ENCODE measurements around the gene GEMIN8. TPM values are rescaled to one million over a fixed set of nuclear protein-coding genes. Genes with fewer than 3 reads are reported as not detected.

The GEMIN8 gene
- total RNA-seq, 1 experiment from 2014 or later, result 7.7 TPM

GRCh38 chrX:14027036-14027435, 2.7 kb downstream of the GEMIN8 start:
- Mint-ChIP-seq H3K27ac (ENCODE audit: unreplicated experiment) (no peak overlapping the region), H3K36me3 (ENCODE audit: insufficient read depth, unreplicated experiment) (peaks cover 10% of the 10 kb centered on the region), H3K4me3 (ENCODE audit: unreplicated experiment) (no peak overlapping the region), H3K9me3 (ENCODE audit: unreplicated experiment) (no peaks in the 10 kb centered on the region), H3K27me3 (ENCODE audit: insufficient read depth, unreplicated experiment) (no peaks in the 10 kb centered on the region), H3K4me1 (ENCODE audit: low read depth, unreplicated experiment) (peaks cover 8% of the 10 kb centered on the region)
- H3K4me3 ChIP-seq (ENCODE audit: low read depth, low read length), result no peak overlapping the region
- no peaks in the 10 kb centered on the region for H3K36me3 ChIP-seq (ENCODE audit: control insufficient read depth, insufficient read depth, low read length)
- TF ChIP-seq, protein P1, sequence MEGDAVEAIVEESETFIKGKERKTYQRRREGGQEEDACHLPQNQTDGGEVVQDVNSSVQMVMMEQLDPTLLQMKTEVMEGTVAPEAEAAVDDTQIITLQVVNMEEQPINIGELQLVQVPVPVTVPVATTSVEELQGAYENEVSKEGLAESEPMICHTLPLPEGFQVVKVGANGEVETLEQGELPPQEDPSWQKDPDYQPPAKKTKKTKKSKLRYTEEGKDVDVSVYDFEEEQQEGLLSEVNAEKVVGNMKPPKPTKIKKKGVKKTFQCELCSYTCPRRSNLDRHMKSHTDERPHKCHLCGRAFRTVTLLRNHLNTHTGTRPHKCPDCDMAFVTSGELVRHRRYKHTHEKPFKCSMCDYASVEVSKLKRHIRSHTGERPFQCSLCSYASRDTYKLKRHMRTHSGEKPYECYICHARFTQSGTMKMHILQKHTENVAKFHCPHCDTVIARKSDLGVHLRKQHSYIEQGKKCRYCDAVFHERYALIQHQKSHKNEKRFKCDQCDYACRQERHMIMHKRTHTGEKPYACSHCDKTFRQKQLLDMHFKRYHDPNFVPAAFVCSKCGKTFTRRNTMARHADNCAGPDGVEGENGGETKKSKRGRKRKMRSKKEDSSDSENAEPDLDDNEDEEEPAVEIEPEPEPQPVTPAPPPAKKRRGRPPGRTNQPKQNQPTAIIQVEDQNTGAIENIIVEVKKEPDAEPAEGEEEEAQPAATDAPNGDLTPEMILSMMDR (IDR thresholded peaks at IDR 0.05; ENCODE audit: insufficient read depth in 1 of 2, low read depth in 1 of 2, low read length in 1 of 2, severe bottlenecking in 1 of 2, unreplicated experiment in 1 of 2), result no peak
- no peaks in the 10 kb centered on the region for H3K9me3 ChIP-seq
- POLR2A ChIA-PET, result no interaction called here
- no peaks in the 10 kb centered on the region for H3K27me3 ChIP-seq (replicated peaks; ENCODE audit: control insufficient read depth, insufficient read depth, low read length)
- intact Hi-C loops (cut with micrococcal nuclease; ENCODE audit: unreplicated experiment), result loop anchor here (10.0 kb wide), 1 partner anchor 92 kb away; no protein-coding TSS in a partner anchor
- H3K4me1 ChIP-seq, result no peaks in the 10 kb centered on the region; the same call in 1 of the 2 replicates
- BruUV-seq (replicated peaks), result no TSS peak
- CTCF ChIA-PET, result no interaction called here
- no peak for DNase-seq

DNA sequence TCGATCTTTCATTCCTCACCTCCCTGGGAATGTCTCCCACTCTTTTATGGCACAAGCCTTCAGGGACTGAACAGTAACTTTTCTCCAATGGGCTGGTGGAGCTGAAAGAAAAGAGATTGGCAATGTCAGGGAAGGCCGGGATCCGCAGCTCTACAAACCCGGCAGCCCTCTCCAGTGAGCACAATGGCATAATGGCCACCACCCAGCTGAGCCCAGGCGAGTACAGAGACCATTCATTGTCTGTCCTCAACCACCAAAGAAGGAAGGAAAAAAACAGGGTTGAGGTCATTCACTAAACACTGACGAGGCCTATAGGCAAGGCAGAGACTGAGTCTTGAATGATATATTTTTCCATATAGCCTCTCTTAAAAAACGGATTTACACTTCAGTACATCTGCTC, 3.6 kb downstream of the GEMIN8 start:
- no peaks in the 10 kb centered on the region; the same call in 1 of the 2 replicates for H3K4me1 ChIP-seq
- Mint-ChIP-seq H3K36me3 (ENCODE audit: insufficient read depth, unreplicated experiment) (peaks cover 10% of the 10 kb centered on the region), H3K9me3 (ENCODE audit: unreplicated experiment) (no peaks in the 10 kb centered on the region), H3K4me3 (ENCODE audit: unreplicated experiment) (no peak overlapping the region), H3K27me3 (ENCODE audit: insufficient read depth, unreplicated experiment) (no peaks in the 10 kb centered on the region), H3K27ac (ENCODE audit: unreplicated experiment) (no peak overlapping the region), H3K4me1 (ENCODE audit: low read depth, unreplicated experiment) (peaks cover 8% of the 10 kb centered on the region)
- no peak for DNase-seq
- H3K9me3 ChIP-seq, result no peaks in the 10 kb centered on the region
- intact Hi-C loops (cut with micrococcal nuclease; ENCODE audit: unreplicated experiment), result loop anchor here (10.0 kb wide), 1 partner anchor 91 kb away; no protein-coding TSS in a partner anchor
- TF ChIP-seq, protein P1 (IDR thresholded peaks at IDR 0.05; ENCODE audit: insufficient read depth in 1 of 2, low read depth in 1 of 2, low read length in 1 of 2, severe bottlenecking in 1 of 2, unreplicated experiment in 1 of 2), result no peak
- ChIA-PET CTCF (no interaction called here), POLR2A (no interaction called here)
- no peaks in the 10 kb centered on the region for H3K27me3 ChIP-seq (replicated peaks; ENCODE audit: control insufficient read depth, insufficient read depth, low read length)
- BruUV-seq (replicated peaks), result no TSS peak
- H3K4me3 ChIP-seq (ENCODE audit: low read depth, low read length), result no peak overlapping the region
- no peaks in the 10 kb centered on the region for H3K36me3 ChIP-seq (ENCODE audit: control insufficient read depth, insufficient read depth, low read length)

- Histone ChIP-seq H3K27me3 (replicated peaks; ENCODE audit: control insufficient read depth, insufficient read depth, low read length) (no peaks in the 10 kb centered on the region), H3K36me3 (ENCODE audit: control insufficient read depth, insufficient read depth, low read length) (no peaks in the 10 kb centered on the region), H3K4me1 (no peaks in the 10 kb centered on the region), H3K4me3 (ENCODE audit: low read depth, low read length) (no peak overlapping the region), H3K9me3 (no peaks in the 10 kb centered on the region)
- no peaks in the 10 kb centered on the region for H3K36me3 Mint-ChIP-seq (ENCODE audit: insufficient read depth, unreplicated experiment)
- TF ChIP-seq, protein P1 (IDR thresholded peaks at IDR 0.05; ENCODE audit: insufficient read depth in 1 of 2, low read depth in 1 of 2, low read length in 1 of 2, severe bottlenecking in 1 of 2, unreplicated experiment in 1 of 2), result no peak
- intact Hi-C loops (cut with micrococcal nuclease; ENCODE audit: unreplicated experiment), result loop anchor here (10.0 kb wide), 1 partner anchor 87 kb away; no protein-coding TSS in a partner anchor
- H3K4me1 Mint-ChIP-seq (ENCODE audit: low read depth, unreplicated experiment), result no peaks in the 10 kb centered on the region
- no peaks in the 10 kb centered on the region for H3K27me3 Mint-ChIP-seq (ENCODE audit: insufficient read depth, unreplicated experiment)
- CTCF ChIA-PET, result no interaction called here
- no peaks in the 10 kb centered on the region for H3K9me3 Mint-ChIP-seq (ENCODE audit: unreplicated experiment)
- no peak for DNase-seq
- POLR2A ChIA-PET, result no interaction called here
- BruUV-seq (replicated peaks), result no TSS peak
- no peak overlapping the region for H3K27ac Mint-ChIP-seq (ENCODE audit: unreplicated experiment)
- H3K4me3 Mint-ChIP-seq (ENCODE audit: unreplicated experiment), result no peak overlapping the region
These were observed 7.7 kb downstream of the GEMIN8 start for GRCh38 chrX:14022019-14022418.
